Right atrium auricular region (tissue), 2 donors: ENCODE data around the gene RPUSD2. TPM values are rescaled to one million over a fixed set of nuclear protein-coding genes. Genes with fewer than 3 reads are reported as not detected.

Source experiments
- DNase-seq: peaks from one replicate; pipeline ENCODE4 v3.0.0-alpha.2; 2019; ENCODE audit warnings: low spot score
- H3K27ac ChIP-seq, 2 donors: fragments of 200-600 bp; sonication (generic); 1 replicate in 1 of 2; 2 replicates in 1 of 2; pipeline ENCODE4 v1.5.1; 2016 to 2019
- H3K27me3 ChIP-seq, 2 donors: fragments of 200-600 bp; sonication (generic); one replicate each; pipeline versions ENCODE4 v1.5.1 to v1.6.0; 2017 to 2019
- H3K36me3 ChIP-seq: fragments of 200-600 bp; sonication (generic); one replicate; pipeline ENCODE4 v1.5.1; 2016
- H3K4me1 ChIP-seq, 2 donors: fragments of 200-600 bp; sonication (generic); one replicate each; pipeline versions ENCODE4 v1.5.1 to v1.6.0; 2017 to 2019
- H3K4me3 ChIP-seq, 2 donors: fragments of 200-600 bp; sonication (generic); 1 replicate in 1 of 2; 2 replicates in 1 of 2; pipeline ENCODE4 v1.5.1; 2017 to 2019; ENCODE audit warnings: mild to moderate bottlenecking in 1 of 2, moderate library complexity in 1 of 2
- H3K9me3 ChIP-seq, 2 donors: fragments of 200-600 bp; sonication (generic); one replicate each; pipeline ENCODE4 v1.5.1; 2019
- CTCF ChIP-seq, 2 donors: fragments of 200-600 bp; sonication (generic); IDR thresholded peaks; one replicate each; pipeline ENCODE4 v1.5.1; 2019; ENCODE audit warnings: antibody characterized with exemption in 2 of 2
- total RNA-seq, 2 donors: library from RNA; depleted of rRNA; stranded (reverse); fragments of >200 nt; gene quantifications; one replicate each; pipeline ENCODE4 v1.1.0, GENCODE V29; 2016

Gene RPUSD2
- total RNA-seq, 2 donors from 2014 or later, result 5.6 to 8.5 TPM

GRCh38 chr15:40595219-40595618 is 26.1 kb downstream of the RPUSD2 start:
- Histone ChIP-seq H3K4me3 (peak overlapping the region in 1 of 2 donors; percentile 64), H3K9me3 (no peaks in the 10 kb centered on the region), H3K4me1 (peaks cover 0 to 10% of the 10 kb centered on the region in 2 donors), H3K36me3 (no peaks in the 10 kb centered on the region), H3K27me3 (no peaks in the 10 kb centered on the region), H3K27ac (no peak overlapping the region)
- DNase-seq, result no peak
- TF ChIP-seq CTCF (IDR thresholded peaks at IDR 0.05), result no peak

GRCh38 chr15:40595773-40596172 is 26.7 kb downstream of the RPUSD2 start:
- Histone ChIP-seq H3K27me3 (no peaks in the 10 kb centered on the region), H3K4me3 (no peak overlapping the region), H3K9me3 (no peaks in the 10 kb centered on the region), H3K27ac (no peak overlapping the region), H3K36me3 (no peaks in the 10 kb centered on the region), H3K4me1 (peaks cover 0 to 10% of the 10 kb centered on the region in 2 donors)
- no peak for DNase-seq
- no peak for TF ChIP-seq CTCF (IDR thresholded peaks at IDR 0.05)

- Histone ChIP-seq H3K4me1 (peaks cover 0 to 10% of the 10 kb centered on the region in 2 donors), H3K4me3 (no peak overlapping the region), H3K36me3 (no peaks in the 10 kb centered on the region), H3K27ac (no peak overlapping the region), H3K27me3 (no peaks in the 10 kb centered on the region), H3K9me3 (no peaks in the 10 kb centered on the region)
- DNase-seq, result no peak
- no peak for TF ChIP-seq CTCF (IDR thresholded peaks at IDR 0.05)
These were observed 27.9 kb downstream of the RPUSD2 start for GRCh38 chr15:40597024-40597423.

- Histone ChIP-seq H3K36me3 (no peaks in the 10 kb centered on the region), H3K27me3 (no peaks in the 10 kb centered on the region)
These were observed 29.0 kb downstream of the RPUSD2 start for GRCh38 chr15:40598126-40598525.

GRCh38 chr15:40598672-40599071 is 29.6 kb downstream of the RPUSD2 start:
- no peak overlapping the region for H3K4me3 ChIP-seq
- no peaks in the 10 kb centered on the region for H3K9me3 ChIP-seq
- no peak for DNase-seq
- peaks cover 0 to 7% of the 10 kb centered on the region in 2 donors for H3K4me1 ChIP-seq
- no peak overlapping the region for H3K27ac ChIP-seq
- H3K36me3 ChIP-seq, result no peaks in the 10 kb centered on the region
- no peaks in the 10 kb centered on the region for H3K27me3 ChIP-seq
- no peak for TF ChIP-seq CTCF (IDR thresholded peaks at IDR 0.05)

More at GRCh38 chr15:40598126-40598525, 29.0 kb downstream of the RPUSD2 start:
- H3K4me3 ChIP-seq, result no peak overlapping the region
- no peak for DNase-seq
- H3K27ac ChIP-seq, result no peak overlapping the region
- TF ChIP-seq CTCF (IDR thresholded peaks at IDR 0.05), result no peak
- peaks cover 0 to 10% of the 10 kb centered on the region in 2 donors for H3K4me1 ChIP-seq
- H3K9me3 ChIP-seq, result no peaks in the 10 kb centered on the region

- Histone ChIP-seq H3K9me3 (no peaks in the 10 kb centered on the region), H3K4me1 (no peaks in the 10 kb centered on the region), H3K4me3 (no peak overlapping the region), H3K27ac (no peak overlapping the region), H3K36me3 (no peaks in the 10 kb centered on the region), H3K27me3 (no peaks in the 10 kb centered on the region)
- no peak for DNase-seq
- TF ChIP-seq CTCF (IDR thresholded peaks at IDR 0.05), result no peak
These were observed 31.9 kb downstream of the RPUSD2 start for GRCh38 chr15:40600956-40601355.
